Measurements from ENCODE around the gene GALNT9.

The GALNT9 gene

GRCh38 chr12:132345561-132346200 lies 16.3 kb upstream of the GALNT9 start:
- no peak overlapping the region for H3K27ac ChIP-seq
- no peak overlapping the region for H3K4me3 ChIP-seq
- no peak for DNase-seq (ENCODE audit: low spot score)
- TF ChIP-seq, protein P1, sequence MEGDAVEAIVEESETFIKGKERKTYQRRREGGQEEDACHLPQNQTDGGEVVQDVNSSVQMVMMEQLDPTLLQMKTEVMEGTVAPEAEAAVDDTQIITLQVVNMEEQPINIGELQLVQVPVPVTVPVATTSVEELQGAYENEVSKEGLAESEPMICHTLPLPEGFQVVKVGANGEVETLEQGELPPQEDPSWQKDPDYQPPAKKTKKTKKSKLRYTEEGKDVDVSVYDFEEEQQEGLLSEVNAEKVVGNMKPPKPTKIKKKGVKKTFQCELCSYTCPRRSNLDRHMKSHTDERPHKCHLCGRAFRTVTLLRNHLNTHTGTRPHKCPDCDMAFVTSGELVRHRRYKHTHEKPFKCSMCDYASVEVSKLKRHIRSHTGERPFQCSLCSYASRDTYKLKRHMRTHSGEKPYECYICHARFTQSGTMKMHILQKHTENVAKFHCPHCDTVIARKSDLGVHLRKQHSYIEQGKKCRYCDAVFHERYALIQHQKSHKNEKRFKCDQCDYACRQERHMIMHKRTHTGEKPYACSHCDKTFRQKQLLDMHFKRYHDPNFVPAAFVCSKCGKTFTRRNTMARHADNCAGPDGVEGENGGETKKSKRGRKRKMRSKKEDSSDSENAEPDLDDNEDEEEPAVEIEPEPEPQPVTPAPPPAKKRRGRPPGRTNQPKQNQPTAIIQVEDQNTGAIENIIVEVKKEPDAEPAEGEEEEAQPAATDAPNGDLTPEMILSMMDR (IDR thresholded peaks at IDR 0.05), result no peak

- Histone ChIP-seq H3K27ac (no peak overlapping the region), H3K4me3 (no peak overlapping the region)
- DNase-seq (ENCODE audit: low spot score), result no peak
- TF ChIP-seq, protein P1 (IDR thresholded peaks at IDR 0.05), result no peak
Measured at GRCh38 chr12:132345126-132345525, 15.7 kb upstream of the GALNT9 start.

- TF ChIP-seq, protein P1 (IDR thresholded peaks at IDR 0.05), result no peak
- DNase-seq (ENCODE audit: low spot score), result no peak
- Histone ChIP-seq H3K27ac (no peak overlapping the region), H3K4me3 (no peak overlapping the region)
Measured at GRCh38 chr12:132344601-132345000, 15.2 kb upstream of the GALNT9 start.

DNA sequence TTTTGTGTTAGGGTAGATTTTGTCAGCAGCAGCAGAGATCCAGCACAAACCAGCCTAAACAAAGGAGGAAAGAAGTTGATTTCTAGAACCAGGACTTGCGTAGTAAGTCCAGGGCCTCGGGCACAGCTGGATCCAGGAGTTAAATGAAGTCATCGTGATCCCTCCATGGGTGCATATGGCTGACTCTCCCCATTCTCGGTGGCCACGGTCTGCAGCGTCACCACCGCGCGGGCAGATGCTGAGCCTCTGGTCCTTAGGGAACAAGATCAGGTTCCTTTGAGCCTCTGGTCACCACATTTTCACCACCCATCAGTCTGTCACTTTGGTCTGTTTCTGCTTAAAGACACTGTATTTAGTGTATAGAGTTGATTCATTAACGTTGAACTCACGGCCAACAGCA lies 14.8 kb upstream of the GALNT9 start:
- TF ChIP-seq, protein P1 (IDR thresholded peaks at IDR 0.05), result no peak
- H3K27ac ChIP-seq, result no peak overlapping the region
- DNase-seq (ENCODE audit: low spot score), result no peak
- no peak overlapping the region for H3K4me3 ChIP-seq

DNA sequence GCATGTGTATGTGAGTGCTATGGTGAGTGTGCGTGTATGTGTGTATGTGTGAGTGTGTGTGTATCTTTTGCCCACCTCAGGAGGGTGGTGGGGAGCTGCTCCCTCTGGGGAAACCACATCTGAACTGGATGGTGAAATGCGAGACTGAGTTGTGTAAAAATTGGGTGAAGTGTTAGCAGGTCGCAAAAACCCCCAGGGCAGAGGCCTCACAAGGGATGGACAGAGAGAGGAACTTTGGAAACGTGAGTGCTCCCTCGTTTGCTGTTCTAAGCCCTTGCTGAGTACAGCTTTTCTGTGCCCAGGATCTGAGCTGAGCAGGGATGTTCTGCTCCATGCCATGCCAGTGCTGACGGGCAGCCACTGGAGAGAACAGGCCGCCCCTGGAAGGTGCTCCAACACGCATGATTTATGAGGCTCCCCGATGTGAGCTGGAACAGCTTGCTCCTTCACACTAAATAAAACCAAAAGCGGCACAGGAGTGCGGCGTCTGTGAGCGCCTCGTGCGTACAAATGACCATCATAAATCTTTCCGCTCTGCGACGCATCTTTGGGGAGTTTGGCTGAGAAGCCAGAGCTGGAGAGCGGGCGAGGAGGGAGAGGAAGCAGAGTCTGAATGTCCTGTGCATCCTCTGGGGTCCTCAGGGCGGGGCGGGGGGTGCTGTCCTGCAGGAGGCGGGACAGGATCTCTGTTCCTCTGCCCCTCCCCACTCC lies 14.1 kb upstream of the GALNT9 start:
- H3K4me3 ChIP-seq, result no peak overlapping the region
- TF ChIP-seq, protein P1 (IDR thresholded peaks at IDR 0.05), result no peak
- no peak overlapping the region for H3K27ac ChIP-seq
- DNase-seq (ENCODE audit: low spot score), result no peak

GRCh38 chr12:132342251-132343227 lies 13.2 kb upstream of the GALNT9 start:
- Histone ChIP-seq H3K4me3 (no peak overlapping the region), H3K27ac (no peak overlapping the region)
- DNase-seq (ENCODE audit: low spot score), result no peak
- TF ChIP-seq, protein P1 (IDR thresholded peaks at IDR 0.05), result no peak
